ENCODE measurements around the gene RALA. TPM values are rescaled to one million over a fixed set of nuclear protein-coding genes. Genes with fewer than 3 reads are reported as not detected.
A peak's percentile ranks its signal among the peaks of the same experiment; 100 is the strongest.

The RALA gene
- total and polyA plus RNA-seq, 2 of the 13 experiments (the other 11 are each of a cell fraction or from before 2014, with no cell fraction given), result 11.8 to 19.5 TPM

GRCh38 chr7:39672176-39672575 is 48.8 kb downstream of the RALA start:
- intact Hi-C loops (cut with micrococcal nuclease; ENCODE audit: unreplicated experiment), result no loop called here
- Histone ChIP-seq H3K79me2 (ENCODE audit: insufficient read depth, low read length) (peaks cover 26% of the 10 kb centered on the region), H2AFZ (ENCODE audit: low read length) (no peak overlapping the region), H3K27ac (ENCODE audit: extremely low read length, insufficient read depth, low read length) (no peak overlapping the region), H3K27me3 (ENCODE audit: control insufficient read depth in 1 of 2, insufficient read depth in 2 of 2, low read length in 2 of 2) (no peaks in the 10 kb centered on the region), H3K9ac (ENCODE audit: insufficient read depth, low read depth, low read length) (no peak overlapping the region), H3K9me3 (ENCODE audit: low read length) (no peaks in the 10 kb centered on the region), H3K36me3 (replicated peaks in 1 of 2; ENCODE audit: control insufficient read depth in 1 of 2, insufficient read depth in 2 of 2, low read length in 2 of 2) (no peaks in the 10 kb centered on the region; a peak in 2 of 5 replicates), H3K4me1 (ENCODE audit: insufficient read depth, low read length) (no peaks in the 10 kb centered on the region), H3K4me3 (replicated peaks in 1 of 3; ENCODE audit: insufficient read depth in 1 of 3, low read depth in 2 of 3, low read length in 3 of 3) (no peak overlapping the region), H4K20me1 (ENCODE audit: insufficient read depth, low read length) (no peaks in the 10 kb centered on the region), H3K4me2 (ENCODE audit: low read depth, low read length) (no peak overlapping the region)
- in situ Hi-C loops (cut with HindIII; ENCODE audit: extremely low pct_ligation_motif_present, low pct_unique_long_range_greater_than_20kb), result no loop called here
- DNase-seq (ENCODE audit: low spot score) (no peak), ATAC-seq (no peak), FAIRE-seq (no peak)
- BruUV-seq (replicated peaks), result TSS peak; percentile 26
- TF ChIP-seq NFKBIZ (CRISPR knock-in tag; IDR thresholded peaks at IDR 0.05) (no peak), ARID5B (CRISPR knock-in tag; IDR thresholded peaks at IDR 0.05) (no peak)
- POLR2A ChIA-PET, result no interaction called here
- CTCF ChIA-PET (ENCODE audit: low intra/inter-chr PET ratio, low total read pairs), result no interaction called here

GRCh38 chr7:39673868-39674267 is 50.5 kb downstream of the RALA start:
- Histone ChIP-seq H3K4me1 (ENCODE audit: insufficient read depth, low read length) (no peaks in the 10 kb centered on the region), H3K4me2 (ENCODE audit: low read depth, low read length) (no peak overlapping the region), H2AFZ (ENCODE audit: low read length) (no peak overlapping the region), H3K27ac (ENCODE audit: extremely low read length, insufficient read depth, low read length) (no peak overlapping the region), H3K9ac (ENCODE audit: insufficient read depth, low read depth, low read length) (no peak overlapping the region), H3K9me3 (ENCODE audit: low read length) (no peaks in the 10 kb centered on the region), H4K20me1 (ENCODE audit: insufficient read depth, low read length) (no peaks in the 10 kb centered on the region), H3K36me3 (replicated peaks in 1 of 2; ENCODE audit: control insufficient read depth in 1 of 2, insufficient read depth in 2 of 2, low read length in 2 of 2) (no peaks in the 10 kb centered on the region; a peak in 1 of 5 replicates), H3K79me2 (ENCODE audit: insufficient read depth, low read length) (peaks cover 30% of the 10 kb centered on the region), H3K4me3 (replicated peaks in 1 of 3; ENCODE audit: insufficient read depth in 1 of 3, low read depth in 2 of 3, low read length in 3 of 3) (no peak overlapping the region), H3K27me3 (ENCODE audit: control insufficient read depth in 1 of 2, insufficient read depth in 2 of 2, low read length in 2 of 2) (no peaks in the 10 kb centered on the region)
- no TSS peak for BruUV-seq (replicated peaks)
- TF ChIP-seq TOE1 (CRISPR knock-in tag; IDR thresholded peaks at IDR 0.05) (no peak), ZNF234 (CRISPR knock-in tag; conservative IDR thresholded peaks at IDR 0.05) (no peak), RBFOX2 (IDR thresholded peaks at IDR 0.05; ENCODE audit: low read depth, low read length) (no peak), GZF1 (CRISPR knock-in tag; IDR thresholded peaks at IDR 0.05) (no peak), HNF1B (CRISPR knock-in tag; IDR thresholded peaks at IDR 0.05) (no peak), MEIS2 (CRISPR knock-in tag; IDR thresholded peaks at IDR 0.05) (no peak), RFX5 (IDR thresholded peaks at IDR 0.05; ENCODE audit: low read depth, low read length) (no peak)
- TF ChIP-seq, protein P1, sequence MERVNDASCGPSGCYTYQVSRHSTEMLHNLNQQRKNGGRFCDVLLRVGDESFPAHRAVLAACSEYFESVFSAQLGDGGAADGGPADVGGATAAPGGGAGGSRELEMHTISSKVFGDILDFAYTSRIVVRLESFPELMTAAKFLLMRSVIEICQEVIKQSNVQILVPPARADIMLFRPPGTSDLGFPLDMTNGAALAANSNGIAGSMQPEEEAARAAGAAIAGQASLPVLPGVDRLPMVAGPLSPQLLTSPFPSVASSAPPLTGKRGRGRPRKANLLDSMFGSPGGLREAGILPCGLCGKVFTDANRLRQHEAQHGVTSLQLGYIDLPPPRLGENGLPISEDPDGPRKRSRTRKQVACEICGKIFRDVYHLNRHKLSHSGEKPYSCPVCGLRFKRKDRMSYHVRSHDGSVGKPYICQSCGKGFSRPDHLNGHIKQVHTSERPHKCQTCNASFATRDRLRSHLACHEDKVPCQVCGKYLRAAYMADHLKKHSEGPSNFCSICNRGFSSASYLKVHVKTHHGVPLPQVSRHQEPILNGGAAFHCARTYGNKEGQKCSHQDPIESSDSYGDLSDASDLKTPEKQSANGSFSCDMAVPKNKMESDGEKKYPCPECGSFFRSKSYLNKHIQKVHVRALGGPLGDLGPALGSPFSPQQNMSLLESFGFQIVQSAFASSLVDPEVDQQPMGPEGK (CRISPR knock-in tag; IDR thresholded peaks at IDR 0.05), result no peak
- intact Hi-C loops (cut with micrococcal nuclease; ENCODE audit: unreplicated experiment), result no loop called here
- no peak for FAIRE-seq
- DNase-seq (ENCODE audit: low spot score), result no peak
- CTCF ChIA-PET (ENCODE audit: low intra/inter-chr PET ratio, low total read pairs), result no interaction called here
- no peak for ATAC-seq
- whole genome bisulfite sequencing (ENCODE audit: low lambda C conversion rate), result 97% methylated on average over 3 of the region's 3 CpGs
- in situ Hi-C loops (cut with HindIII; ENCODE audit: extremely low pct_ligation_motif_present, low pct_unique_long_range_greater_than_20kb), result no loop called here
- POLR2A ChIA-PET, result no interaction called here
